M059J (cell line): ENCODE measurements around the gene OFD1. TPM values are rescaled to one million over a fixed set of nuclear protein-coding genes. Genes with fewer than 3 reads are reported as not detected.

Experiments used
- DNase-seq: peaks from one replicate; pipeline ENCODE4 v3.0.0-alpha.2; 2012; ENCODE audit warnings: low read depth
- total RNA-seq: library from RNA; depleted of rRNA; stranded (reverse); fragments of >200 nt; shearing (Covaris generic); gene quantifications from 2 replicates; pipeline ENCODE4 v1.2.3, GENCODE V29; 2014

The OFD1 gene
- total RNA-seq, 1 experiment from 2014 or later, result 12.9 TPM

GRCh38 chrX:13752141-13752540 is 17.6 kb downstream of the OFD1 start:
- no peak for DNase-seq

GRCh38 chrX:13752646-13753045 is 18.1 kb downstream of the OFD1 start:
- DNase-seq, result no peak

GRCh38 chrX:13754765-13755164 is 20.2 kb downstream of the OFD1 start:
- no peak for DNase-seq

- DNase-seq, result no peak
Observed at GRCh38 chrX:13755254-13755653, 20.7 kb downstream of the OFD1 start.

- no peak for DNase-seq
Observed at GRCh38 chrX:13756381-13756780, 21.8 kb downstream of the OFD1 start.

- no peak for DNase-seq
Observed at GRCh38 chrX:13759152-13759718, 24.7 kb downstream of the OFD1 start.

GRCh38 chrX:13760426-13760825 is 25.9 kb downstream of the OFD1 start:
- DNase-seq, result no peak

GRCh38 chrX:13761606-13762414 is 27.3 kb downstream of the OFD1 start:
- DNase-seq, result no peak

- no peak for DNase-seq
Observed at GRCh38 chrX:13763489-13763888, 28.9 kb downstream of the OFD1 start.

- DNase-seq, result no peak
Observed at GRCh38 chrX:13764281-13764680, 29.7 kb downstream of the OFD1 start.

GRCh38 chrX:13764765-13765164 is 30.2 kb downstream of the OFD1 start:
- DNase-seq, result no peak

- DNase-seq, result no peak
Observed at GRCh38 chrX:13768939-13769338, 34.4 kb downstream of the OFD1 start.

- peak; percentile 6 for DNase-seq
Observed at GRCh38 chrX:13770013-13770535, 35.5 kb downstream of the OFD1 start.

- no peak for DNase-seq
Observed at GRCh38 chrX:13774696-13775095, 40.1 kb downstream of the OFD1 start.

- no peak for DNase-seq
Observed at GRCh38 chrX:13775837-13776236, 41.3 kb downstream of the OFD1 start.

GRCh38 chrX:13776387-13776786 is 41.8 kb downstream of the OFD1 start:
- DNase-seq, result no peak

GRCh38 chrX:13778916-13779315 is 44.4 kb downstream of the OFD1 start:
- peak; percentile 49 for DNase-seq

GRCh38 chrX:13780868-13781427 is 46.4 kb downstream of the OFD1 start:
- no peak for DNase-seq

- no peak for DNase-seq
Observed at GRCh38 chrX:13786048-13786447, 51.5 kb downstream of the OFD1 start.

GRCh38 chrX:13790206-13791131 is 55.9 kb downstream of the OFD1 start:
- DNase-seq, result peak; percentile 3

- DNase-seq, result no peak
Observed at GRCh38 chrX:13791145-13791544, 56.6 kb downstream of the OFD1 start.

GRCh38 chrX:13791559-13791958 is 57.0 kb downstream of the OFD1 start:
- no peak for DNase-seq
